NCI-H1436 treated with DMSO at 0.1 percent for 48 hours (cell line): ENCODE measurements around the gene CNKSR2.
"Not testable (repeated sequence)": the region's sequence is repeated elsewhere in the genome, so short reads cannot be mapped to it uniquely, and the experiment has no call there.

Experiments
- DNase-seq: peaks from one replicate; lab custom pipeline; 2025; lab: John Stamatoyannopoulos, UW

Gene CNKSR2

GRCh38 chrX:21440911-21441310 is 66.7 kb downstream of the CNKSR2 start:
- no peak for DNase-seq

- DNase-seq: no peak
Measured at GRCh38 chrX:21457718-21458117, 83.5 kb downstream of the CNKSR2 start.

DNA sequence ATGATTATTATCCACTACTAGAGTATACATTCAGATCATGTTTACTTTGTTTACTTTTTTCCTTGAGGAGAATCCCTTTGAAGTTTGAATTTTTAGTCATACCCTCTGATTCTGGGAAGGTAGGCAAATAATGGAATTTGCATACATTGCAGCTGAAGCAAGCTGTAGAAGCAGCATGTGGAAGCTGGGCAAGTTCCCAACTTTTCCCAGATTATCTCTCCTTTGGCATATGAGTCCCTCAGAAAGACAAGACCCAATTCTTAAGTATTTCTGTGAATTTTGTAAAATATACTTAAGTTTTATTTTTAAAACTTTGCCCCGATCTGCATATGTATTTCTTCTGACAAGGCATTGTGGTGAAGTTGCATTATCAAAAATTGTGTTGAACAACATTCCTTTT is 94.9 kb downstream of the CNKSR2 start:
- no peak for DNase-seq

GRCh38 chrX:21476909-21477308 is 102.7 kb downstream of the CNKSR2 start:
- DNase-seq: no peak

GRCh38 chrX:21479695-21480270 is 105.6 kb downstream of the CNKSR2 start:
- DNase-seq: no peak

- no peak for DNase-seq
Measured at GRCh38 chrX:21481761-21482160, 107.5 kb downstream of the CNKSR2 start.

DNA sequence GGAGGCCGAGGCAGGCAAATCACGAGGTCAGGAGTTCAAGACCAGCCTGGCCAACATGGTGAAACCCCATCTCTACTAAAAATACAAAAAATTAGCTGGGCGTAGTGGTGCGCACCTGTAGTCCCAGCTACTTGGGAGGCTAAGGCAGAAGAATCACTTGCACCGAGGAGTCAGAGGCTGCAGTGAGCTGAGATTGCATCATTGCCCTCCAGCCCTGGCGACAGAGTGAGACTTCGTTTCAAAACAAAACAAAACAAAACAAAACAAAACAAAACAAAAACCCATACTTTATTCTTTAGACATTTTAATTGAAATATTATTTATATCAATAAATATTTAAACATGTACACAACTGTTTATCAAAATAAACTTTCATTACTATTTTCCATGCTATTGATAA is 109.8 kb downstream of the CNKSR2 start:
- DNase-seq: not testable (repeated sequence)

GRCh38 chrX:21487832-21488231 is 113.6 kb downstream of the CNKSR2 start:
- peak; percentile 38 for DNase-seq

GRCh38 chrX:21490341-21490740 is 116.1 kb downstream of the CNKSR2 start:
- DNase-seq: no peak

GRCh38 chrX:21493226-21493830 is 119.1 kb downstream of the CNKSR2 start:
- DNase-seq: peak; percentile 3

DNA sequence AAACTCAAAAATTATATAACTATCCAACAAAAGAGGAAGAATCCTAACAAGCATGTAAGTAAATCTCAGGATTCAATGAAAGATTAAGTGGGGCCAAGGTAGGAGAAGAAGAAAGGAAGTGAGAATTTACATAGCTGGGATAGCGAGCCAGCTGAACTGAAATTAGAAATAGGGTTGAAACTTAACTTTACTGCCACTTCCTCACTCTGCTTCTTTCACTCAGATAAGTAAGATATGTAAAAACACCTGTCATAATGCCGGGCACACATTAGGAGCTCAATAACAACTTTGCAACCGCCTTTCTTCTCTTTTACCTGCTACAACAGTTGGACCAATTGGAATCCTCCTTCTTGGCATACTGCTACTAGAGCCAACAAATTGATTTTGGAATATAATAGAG is 129.4 kb downstream of the CNKSR2 start:
- no peak for DNase-seq

DNA sequence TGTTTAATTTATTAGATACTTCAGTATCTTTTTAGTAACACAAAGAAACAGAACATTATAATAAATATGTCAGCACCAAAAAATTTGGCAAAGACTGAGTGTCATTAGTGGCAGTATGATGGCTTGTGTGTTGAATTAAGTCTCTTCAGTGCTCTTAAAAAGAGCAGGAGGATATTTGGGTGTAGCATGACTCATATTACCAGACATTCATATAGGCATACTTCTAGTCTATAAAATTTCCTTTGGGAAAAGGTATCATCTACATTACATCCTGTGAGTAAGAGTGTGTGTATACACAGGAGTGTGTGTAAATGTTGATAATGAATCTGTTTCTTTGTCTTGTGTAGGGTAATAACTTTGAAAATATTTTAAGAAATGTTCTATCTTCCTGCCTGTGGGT is 135.7 kb downstream of the CNKSR2 start:
- no peak for DNase-seq

DNA sequence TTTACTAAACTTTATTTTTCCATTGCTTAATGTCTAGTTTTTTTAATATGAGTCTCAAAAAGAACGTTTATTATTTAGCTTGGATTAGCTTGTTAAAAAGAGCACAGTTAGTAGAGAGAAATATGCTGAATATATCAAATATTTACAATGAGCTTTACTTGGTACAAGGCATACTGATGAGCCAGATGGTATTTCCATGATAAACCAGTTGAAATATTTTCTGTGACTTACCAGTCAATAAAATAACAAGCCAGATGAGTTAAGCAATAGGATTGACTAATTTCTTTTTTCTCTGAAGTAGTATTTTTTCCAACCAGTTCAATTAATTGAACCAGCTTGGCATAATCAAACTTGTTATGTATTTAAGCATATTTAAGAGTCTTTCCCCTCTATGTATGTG is 149.8 kb downstream of the CNKSR2 start:
- no peak for DNase-seq

DNA sequence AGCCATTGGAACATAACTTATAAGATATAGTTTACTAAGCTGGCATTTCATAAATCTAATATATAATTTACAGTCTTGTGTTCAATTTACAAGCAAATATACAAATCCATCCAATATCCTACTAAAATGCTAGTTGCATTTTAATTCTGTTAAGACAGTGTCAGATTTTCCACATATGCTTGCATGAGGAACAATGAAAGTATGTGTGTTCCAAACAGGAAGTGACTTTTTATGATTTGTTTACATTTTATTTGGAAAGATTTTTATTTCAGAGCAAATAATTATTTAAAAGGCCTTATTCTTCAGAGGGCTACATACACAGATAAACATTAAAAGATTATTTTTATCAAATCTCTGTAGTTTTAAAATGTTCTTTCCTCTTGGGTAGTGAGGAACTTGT is 153.9 kb downstream of the CNKSR2 start:
- no peak for DNase-seq

DNA sequence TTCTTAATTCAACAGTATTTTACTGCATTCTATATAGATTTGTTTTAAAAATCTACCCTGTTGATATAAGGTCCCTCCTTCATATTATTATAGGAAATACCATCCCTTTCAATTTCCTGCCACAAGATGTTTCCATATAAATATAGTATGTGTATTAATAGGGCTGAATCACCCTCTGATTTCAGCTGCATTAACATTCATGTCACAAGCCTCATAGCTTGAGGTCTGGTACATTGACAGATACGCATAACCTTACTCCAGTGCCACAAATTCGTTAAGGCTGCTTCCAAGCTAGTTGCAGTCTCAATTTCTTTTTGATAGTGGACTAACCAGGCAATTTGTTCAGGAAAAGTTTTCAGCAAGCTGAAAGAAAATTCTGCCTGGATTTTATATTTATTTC is 155.6 kb downstream of the CNKSR2 start:
- no peak for DNase-seq

DNA sequence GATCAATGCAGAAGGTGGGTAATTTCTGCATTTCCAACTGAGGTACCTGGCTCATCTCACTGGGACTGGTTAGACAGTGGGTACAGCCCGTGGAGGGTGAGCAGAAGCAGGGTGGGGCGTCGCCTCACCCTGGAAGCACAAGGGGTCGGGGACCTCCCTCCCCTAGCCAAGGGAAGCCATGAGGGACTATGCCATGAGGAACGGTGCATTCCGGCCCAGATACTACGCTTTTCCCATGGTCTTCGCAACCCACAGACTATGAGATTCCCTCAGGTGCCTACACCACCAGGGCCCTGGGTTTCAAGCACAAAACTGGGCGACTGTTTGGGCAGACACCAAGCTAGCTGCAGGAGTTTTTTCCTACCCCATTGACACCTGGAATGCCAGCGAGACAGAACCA is 170.4 kb downstream of the CNKSR2 start:
- not testable (repeated sequence) for DNase-seq

DNA sequence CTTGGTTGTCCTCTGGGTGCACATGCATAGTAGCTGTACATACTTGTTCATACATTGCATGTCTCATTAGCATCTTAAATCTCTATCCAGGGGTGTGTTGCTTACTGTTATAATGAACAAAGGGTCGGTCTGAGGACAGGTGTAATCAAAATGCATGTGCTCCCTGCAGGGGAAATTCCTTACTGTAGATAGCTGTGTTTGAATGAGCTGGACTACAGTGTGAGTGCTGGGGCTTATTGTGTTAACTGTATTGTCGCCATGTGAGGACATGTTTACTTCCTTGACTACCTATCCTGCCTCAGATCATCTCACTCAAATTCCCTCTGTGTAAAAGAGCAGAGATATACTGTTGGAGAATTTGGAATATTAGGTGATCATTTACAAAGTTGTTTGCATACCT is 185.2 kb downstream of the CNKSR2 start:
- no peak for DNase-seq

- DNase-seq: no peak
Measured at GRCh38 chrX:21565025-21565424, 190.8 kb downstream of the CNKSR2 start.

- DNase-seq: no peak
Measured at GRCh38 chrX:21574793-21575192, 200.6 kb downstream of the CNKSR2 start.

GRCh38 chrX:21581479-21581878 is 207.3 kb downstream of the CNKSR2 start:
- DNase-seq: no peak

GRCh38 chrX:21586001-21586400 is 211.8 kb downstream of the CNKSR2 start:
- no peak for DNase-seq

- no peak for DNase-seq
Measured at GRCh38 chrX:21590012-21590776, 216.0 kb downstream of the CNKSR2 start.

DNA sequence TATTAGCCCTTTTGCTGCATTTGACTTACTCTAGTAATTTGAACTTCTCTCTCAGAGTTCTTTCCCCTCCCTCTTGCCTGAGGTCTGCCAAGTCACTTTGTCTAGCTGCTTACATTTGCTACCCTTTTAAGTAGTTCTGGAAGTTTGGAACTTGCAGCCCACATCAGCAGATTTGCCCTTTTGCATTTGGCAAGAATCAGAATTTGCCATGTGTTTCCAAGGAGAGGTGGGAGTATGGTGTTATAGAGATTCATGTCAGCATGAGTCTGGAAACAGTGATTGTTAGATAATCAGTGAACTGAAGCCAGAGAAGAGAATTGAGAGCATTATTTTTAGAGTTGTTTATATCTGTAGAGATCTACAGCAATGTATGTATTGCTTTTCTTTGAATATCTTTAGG is 231.8 kb downstream of the CNKSR2 start:
- no peak for DNase-seq

GRCh38 chrX:21610168-21610567 is 235.9 kb downstream of the CNKSR2 start:
- DNase-seq: no peak
